AG04449 (cell line): ENCODE measurements around the gene MKRN2.

Source experiments
- CTCF ChIA-PET: fragments of 350-600 bp; formaldehyde crosslinking; extraction: SDS; loops from one replicate; lab custom pipeline; 2021; ENCODE audit warnings: antibody characterized with exemption; lab: Yijun Ruan, JAX
- POLR2A ChIA-PET: fragments of 400-600, 350-600 bp; formaldehyde crosslinking; extraction: SDS; loops from one replicate; lab custom pipeline; 2020; ENCODE audit warnings: antibody characterized with exemption, inconsistent platforms; lab: Yijun Ruan, JAX
- DNase-seq: peaks from one replicate; pipeline ENCODE4 v3.0.0-alpha.2; 2010; ENCODE audit warnings: low read depth, low spot score
- H3K4me3 ChIP-seq: 2 replicates; pipeline ENCODE4 v1.5.1; 2011; ENCODE audit warnings: low read depth, mild to moderate bottlenecking, control low read depth, low read length
- CTCF ChIP-seq: IDR thresholded peaks from one replicate; pipeline ENCODE4 v1.5.1; 2011; ENCODE audit warnings: mild to moderate bottlenecking, moderate library complexity, low read length, control low read depth, inconsistent platforms; ENCODE audit not compliant: insufficient read depth; ENCODE audit errors: missing control alignments

Gene MKRN2

DNA sequence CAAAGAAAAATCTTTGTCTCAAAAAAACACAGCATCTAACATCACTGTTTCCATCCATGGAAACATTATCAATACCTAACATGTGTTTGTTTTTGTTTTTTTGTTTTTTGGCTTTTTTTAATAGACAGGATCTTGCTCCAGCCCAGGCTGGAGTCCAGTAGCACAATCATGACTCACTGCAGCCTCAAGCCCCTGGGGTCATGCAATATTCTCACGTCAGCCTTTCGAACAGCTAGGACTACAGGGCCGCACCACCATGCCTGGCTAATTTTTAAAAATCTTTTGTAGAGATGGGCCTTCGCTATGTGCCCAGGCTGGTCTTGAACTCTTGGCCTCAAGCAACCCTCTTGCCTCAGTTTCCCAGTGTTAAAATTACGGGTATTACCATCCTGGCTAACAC lies 54.2 kb downstream of the MKRN2 start:
- no peak overlapping the region for H3K4me3 ChIP-seq
- no peak for DNase-seq
- POLR2A ChIA-PET, result no interaction called here
- CTCF ChIA-PET, result interaction anchor here (1.2 kb wide), 1 partner anchor 108 kb away, joined by 5 read pairs; no protein-coding TSS in a partner anchor
- no peak for TF ChIP-seq CTCF

- CTCF ChIA-PET, result interaction anchor here (1.0 to 1.6 kb wide), 4 partner anchors 8 to 24 kb away, joined by 3 to 11 read pairs (median 4); no protein-coding TSS in a partner anchor
- no peak overlapping the region for H3K4me3 ChIP-seq
- POLR2A ChIA-PET, result interaction anchor here (0.6 kb wide), 1 partner anchor 19 kb away, joined by 4 read pairs; no protein-coding TSS in a partner anchor
These were observed 55.8 kb downstream of the MKRN2 start for GRCh38 chr3:12612514-12613226.

GRCh38 chr3:12613250-12613649 lies 56.4 kb downstream of the MKRN2 start:
- POLR2A ChIA-PET, result interaction anchor here (0.6 kb wide), 1 partner anchor 20 kb away, joined by 4 read pairs; no protein-coding TSS in a partner anchor
- no peak for DNase-seq

More at GRCh38 chr3:12612514-12613226, 55.8 kb downstream of the MKRN2 start:
- no peak for TF ChIP-seq CTCF
- DNase-seq, result no peak

GRCh38 chr3:12615266-12615665 lies 58.4 kb downstream of the MKRN2 start:
- ChIA-PET POLR2A (no interaction called here), CTCF (interaction anchor here (1.1 to 1.3 kb wide), 4 partner anchors 10 to 275 kb away, joined by 3 to 5 read pairs (median 3); no protein-coding TSS in a partner anchor)
- DNase-seq, result no peak
- TF ChIP-seq CTCF, result no peak
- H3K4me3 ChIP-seq, result no peak overlapping the region

More at GRCh38 chr3:12613250-12613649, 56.4 kb downstream of the MKRN2 start:
- H3K4me3 ChIP-seq, result no peak overlapping the region
- CTCF ChIA-PET, result interaction anchor here (1.1 to 1.6 kb wide), 2 partner anchors 12 to 76 kb away, joined by 3 to 11 read pairs; no protein-coding TSS in a partner anchor
- TF ChIP-seq CTCF, result no peak

GRCh38 chr3:12618426-12618825 lies 61.5 kb downstream of the MKRN2 start:
- TF ChIP-seq CTCF, result no peak
- POLR2A ChIA-PET, result no interaction called here
- no peak overlapping the region for H3K4me3 ChIP-seq
- CTCF ChIA-PET, result interaction anchor here (1.1 kb wide), 1 partner anchor 13 kb away, joined by 3 read pairs; no protein-coding TSS in a partner anchor
- no peak for DNase-seq

- ChIA-PET POLR2A (no interaction called here), CTCF (interaction anchor here (0.7 kb wide), 1 partner anchor 47 kb away, joined by 3 read pairs; no protein-coding TSS in a partner anchor)
- H3K4me3 ChIP-seq, result no peak overlapping the region
- no peak for TF ChIP-seq CTCF
- DNase-seq, result no peak
These were observed 63.4 kb downstream of the MKRN2 start for GRCh38 chr3:12620305-12620704.
